H9 (cell line): Measurements from ENCODE around the gene GFER. TPM values are rescaled to one million over a fixed set of nuclear protein-coding genes. Genes with fewer than 3 reads are reported as not detected.

ENCODE experiments used
- DNase-seq: peaks from one replicate; pipeline ENCODE4 v3.0.0-alpha.2; 2017
- H2AFZ ChIP-seq: one replicate; pipeline ENCODE4 v1.6.1; 2013; ENCODE audit warnings: mild to moderate bottlenecking, low read length, control low read depth, moderate library complexity
- H2AK5ac ChIP-seq: 2 replicates; pipeline ENCODE4 v1.6.1; 2013; ENCODE audit warnings: low read length, control low read depth, mixed read lengths; ENCODE audit not compliant: insufficient read length
- H2BK120ac ChIP-seq: one replicate; pipeline ENCODE4 v1.6.1; 2013; ENCODE audit warnings: low read depth, mild to moderate bottlenecking, low read length, control low read depth, inconsistent platforms; ENCODE audit not compliant: poor library complexity, severe bottlenecking
- H2BK12ac ChIP-seq: 2 replicates; pipeline ENCODE4 v1.6.1; 2013; ENCODE audit warnings: low read length, control low read depth, mixed read lengths, low read depth; ENCODE audit not compliant: insufficient read length
- H2BK15ac ChIP-seq: 2 replicates; pipeline ENCODE4 v1.6.1; 2013; ENCODE audit warnings: low read depth, low read length, control low read depth
- H2BK20ac ChIP-seq: one replicate; pipeline ENCODE4 v1.6.1; 2013; ENCODE audit warnings: low read depth, mild to moderate bottlenecking, low read length, control low read depth, inconsistent platforms; ENCODE audit not compliant: poor library complexity, severe bottlenecking
- H2BK5ac ChIP-seq: 2 replicates; pipeline ENCODE4 v1.6.1; 2013; ENCODE audit warnings: low read length, control low read depth, mixed read lengths; ENCODE audit not compliant: insufficient read length
- H3K14ac ChIP-seq: 2 replicates; pipeline ENCODE4 v1.6.1; 2013; ENCODE audit warnings: low read length, control low read depth; ENCODE audit not compliant: insufficient read depth
- H3K18ac ChIP-seq: 2 replicates; pipeline ENCODE4 v1.6.1; 2013; ENCODE audit warnings: low read depth, mild to moderate bottlenecking, mixed read lengths, low read length, control low read depth; ENCODE audit not compliant: insufficient read length
- H3K23ac ChIP-seq: 2 replicates; pipeline ENCODE4 v1.6.1; 2013; ENCODE audit warnings: low read length, control low read depth, mixed read lengths, low read depth; ENCODE audit not compliant: insufficient read length
- H3K23me2 ChIP-seq: 2 replicates; pipeline ENCODE4 v1.6.1; 2013; ENCODE audit warnings: low read depth, mild to moderate bottlenecking, mixed read lengths, low read length, control low read depth; ENCODE audit not compliant: insufficient read length, poor library complexity, severe bottlenecking
- H3K27ac ChIP-seq: 2 replicates; pipeline ENCODE4 v1.5.1; 2013; ENCODE audit warnings: low read length, control low read depth, mixed read lengths, low read depth; ENCODE audit not compliant: insufficient read length
- H3K27me3 ChIP-seq: 2 replicates; pipeline ENCODE4 v1.6.1; 2013; ENCODE audit warnings: low read length, control low read depth, inconsistent platforms; ENCODE audit not compliant: insufficient read depth
- H3K4ac ChIP-seq: 2 replicates; pipeline ENCODE4 v1.6.1; 2013; ENCODE audit warnings: low read depth, mild to moderate bottlenecking, control low read depth, inconsistent platforms, low read length, moderate library complexity
- H3K4me1 ChIP-seq: 2 replicates; pipeline ENCODE4 v1.6.1; 2013; ENCODE audit warnings: low read length, control low read depth, inconsistent platforms; ENCODE audit not compliant: insufficient read depth
- H3K4me2 ChIP-seq: 2 replicates; pipeline ENCODE4 v1.6.1; 2013; ENCODE audit warnings: low read length, control low read depth, mixed read lengths; ENCODE audit not compliant: insufficient read length, insufficient read depth
- H3K56ac ChIP-seq: 2 replicates; pipeline ENCODE4 v1.6.1; 2013; ENCODE audit warnings: low read depth, mild to moderate bottlenecking, mixed read lengths, low read length, control low read depth; ENCODE audit not compliant: insufficient read length
- H3K79me1 ChIP-seq: 2 replicates; pipeline ENCODE4 v1.6.1; 2013; ENCODE audit warnings: low read depth, mild to moderate bottlenecking, moderate library complexity, low read length, control low read depth, inconsistent platforms; ENCODE audit not compliant: insufficient read depth, poor library complexity, severe bottlenecking
- H3K79me2 ChIP-seq: 2 replicates; pipeline ENCODE4 v1.6.1; 2013; ENCODE audit warnings: low read length, control low read depth, inconsistent platforms; ENCODE audit not compliant: insufficient read depth
- H3K9ac ChIP-seq: 2 replicates; pipeline ENCODE4 v1.6.1; 2013; ENCODE audit warnings: low read length, control low read depth, mixed read lengths; ENCODE audit not compliant: insufficient read length; ENCODE audit errors: extremely low read depth
- H3K9me3 ChIP-seq: one replicate; pipeline ENCODE4 v1.6.1; 2013; ENCODE audit warnings: low read depth, low read length, inconsistent platforms; ENCODE audit not compliant: control insufficient read depth
- H3T11ph ChIP-seq: one replicate; pipeline ENCODE4 v1.6.1; 2013; ENCODE audit warnings: mild to moderate bottlenecking, low read length, control low read depth, inconsistent platforms
- H4K20me1 ChIP-seq: one replicate; pipeline ENCODE4 v1.6.1; 2013; ENCODE audit not compliant: control insufficient read depth, insufficient read length, insufficient read depth
- H4K5ac ChIP-seq: 2 replicates; pipeline ENCODE4 v1.6.1; 2013; ENCODE audit warnings: low read depth, mild to moderate bottlenecking, mixed read lengths, low read length, control low read depth; ENCODE audit not compliant: insufficient read length
- H4K8ac ChIP-seq: replicated peaks from 2 replicates; pipeline ENCODE4 v1.6.1; 2013; ENCODE audit warnings: low read length, control low read depth, mixed read lengths, low read depth; ENCODE audit not compliant: insufficient read length
- H4K91ac ChIP-seq: 2 replicates; pipeline ENCODE4 v1.6.1; 2013; ENCODE audit warnings: low read depth, mild to moderate bottlenecking, moderate library complexity, mixed read lengths, low read length, control low read depth; ENCODE audit not compliant: insufficient read length
- H3K27ac Mint-ChIP-seq, 3 experiments: 2 replicates in 2 of 3; 3 replicates in 1 of 3; pipeline ENCODE4 v1.8.0; 2020 to 2021; ENCODE audit warnings: mixed read lengths in 3 of 3, mild to moderate bottlenecking in 1 of 3, moderate library complexity in 1 of 3
- H3K27me3 Mint-ChIP-seq: 2 replicates; pipeline ENCODE4 v1.8.0; 2021; ENCODE audit warnings: low read depth, mild to moderate bottlenecking, moderate library complexity, mixed read lengths
- H3K36me3 Mint-ChIP-seq, 3 experiments: 2 replicates in 2 of 3; 3 replicates in 1 of 3; pipeline ENCODE4 v1.8.0; 2020 to 2021; ENCODE audit warnings: low read depth in 3 of 3, mixed read lengths in 3 of 3; ENCODE audit not compliant: insufficient read depth in 1 of 3
- H3K4me1 Mint-ChIP-seq, 2 experiments: 2 replicates each; pipeline ENCODE4 v1.8.0; 2020; ENCODE audit warnings: mixed read lengths in 2 of 2
- H3K4me3 Mint-ChIP-seq, 2 experiments: 2 replicates in 1 of 2; 3 replicates in 1 of 2; pipeline ENCODE4 v1.8.0; 2020 to 2021; ENCODE audit warnings: mild to moderate bottlenecking in 2 of 2, mixed read lengths in 2 of 2, moderate library complexity in 1 of 2
- H3K9me3 Mint-ChIP-seq, 2 experiments: 2 replicates in 1 of 2; 3 replicates in 1 of 2; pipeline ENCODE4 v1.8.0; 2020; ENCODE audit warnings: mild to moderate bottlenecking in 2 of 2, mixed read lengths in 2 of 2, moderate library complexity in 1 of 2
- WGBS: extraction: QIAGEN DNeasy Blood & Tissue Kit; methylation state at CpG from one replicate; pipeline ENCODE4 v1.1.7; 2013; ENCODE audit warnings: missing lambda C conversion rate, low lambda C conversion rate, mixed read lengths; ENCODE audit not compliant: insufficient read length; ENCODE audit errors: extremely low coverage; 5-methylcytosine and 5-hydroxymethylcytosine counted together
- total RNA-seq: library from RNA; stranded (reverse); gene quantifications from 2 replicates; pipeline ENCODE4 v1.2.1, GENCODE V29; 2021
- TF ChIP-seq, protein P1 (sequence below): fragments of 200-600 bp; sonication (generic); conservative IDR thresholded peaks from 3 replicates; pipeline ENCODE4 v1.8.0; 2021; ENCODE audit warnings: antibody characterized with exemption, mild to moderate bottlenecking

The GFER gene
- total RNA-seq, 1 experiment from 2014 or later, result 49.1 TPM

DNA sequence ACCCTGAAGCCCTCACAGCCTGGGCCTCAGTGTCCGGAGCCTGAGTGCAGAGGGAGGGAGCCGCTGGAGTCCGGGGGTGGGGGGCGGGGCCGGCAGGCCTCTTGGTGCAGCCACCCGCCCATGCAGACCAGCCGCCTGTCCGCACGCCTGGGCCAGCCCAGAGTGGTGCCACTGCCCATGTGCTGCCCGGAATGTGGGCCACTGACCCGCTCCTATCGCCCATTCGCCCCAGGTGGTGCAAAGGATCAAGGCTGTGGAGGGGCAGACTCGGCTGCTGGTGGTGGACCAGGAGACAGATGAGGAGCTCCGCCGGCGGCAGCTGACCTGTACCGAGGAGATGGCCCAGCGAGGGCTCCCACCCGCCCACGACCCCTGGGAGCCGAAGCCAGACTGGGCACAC lies 45.4 kb downstream of the GFER start:
- no peak overlapping the region for H3K4me3 Mint-ChIP-seq
- Histone ChIP-seq H3K23ac (no peak overlapping the region), H3T11ph (no peak overlapping the region), H2AK5ac (no peak overlapping the region), H3K4ac (no peak overlapping the region), H3K23me2 (peaks cover 3% of the 10 kb centered on the region), H4K5ac (no peak overlapping the region), H3K56ac (no peak overlapping the region), H2BK20ac (no peak overlapping the region), H2BK15ac (no peak overlapping the region), H4K8ac (no peak overlapping the region), H3K27ac (no peak overlapping the region), H3K9me3 (no peaks in the 10 kb centered on the region), H4K91ac (no peak overlapping the region), H2BK120ac (no peak overlapping the region), H3K4me2 (no peak overlapping the region), H3K79me1 (no peaks in the 10 kb centered on the region), H3K27me3 (peaks cover 7% of the 10 kb centered on the region; the same call in 1 of the 2 replicates), H3K9ac (no peak overlapping the region), H2BK5ac (no peak overlapping the region), H3K14ac (no peak overlapping the region), H3K4me1 (no peaks in the 10 kb centered on the region), H3K18ac (no peak overlapping the region), H3K79me2 (no peaks in the 10 kb centered on the region), H2AFZ (no peak overlapping the region), H4K20me1 (no peaks in the 10 kb centered on the region), H2BK12ac (no peak overlapping the region)
- no peak overlapping the region for H3K27ac Mint-ChIP-seq
- peaks cover 7 to 8% of the 10 kb centered on the region in 2 experiments for H3K4me1 Mint-ChIP-seq
- no CpG with 5 or more reads among the region's 22 CpGs for WGBS
- TF ChIP-seq, protein P1, sequence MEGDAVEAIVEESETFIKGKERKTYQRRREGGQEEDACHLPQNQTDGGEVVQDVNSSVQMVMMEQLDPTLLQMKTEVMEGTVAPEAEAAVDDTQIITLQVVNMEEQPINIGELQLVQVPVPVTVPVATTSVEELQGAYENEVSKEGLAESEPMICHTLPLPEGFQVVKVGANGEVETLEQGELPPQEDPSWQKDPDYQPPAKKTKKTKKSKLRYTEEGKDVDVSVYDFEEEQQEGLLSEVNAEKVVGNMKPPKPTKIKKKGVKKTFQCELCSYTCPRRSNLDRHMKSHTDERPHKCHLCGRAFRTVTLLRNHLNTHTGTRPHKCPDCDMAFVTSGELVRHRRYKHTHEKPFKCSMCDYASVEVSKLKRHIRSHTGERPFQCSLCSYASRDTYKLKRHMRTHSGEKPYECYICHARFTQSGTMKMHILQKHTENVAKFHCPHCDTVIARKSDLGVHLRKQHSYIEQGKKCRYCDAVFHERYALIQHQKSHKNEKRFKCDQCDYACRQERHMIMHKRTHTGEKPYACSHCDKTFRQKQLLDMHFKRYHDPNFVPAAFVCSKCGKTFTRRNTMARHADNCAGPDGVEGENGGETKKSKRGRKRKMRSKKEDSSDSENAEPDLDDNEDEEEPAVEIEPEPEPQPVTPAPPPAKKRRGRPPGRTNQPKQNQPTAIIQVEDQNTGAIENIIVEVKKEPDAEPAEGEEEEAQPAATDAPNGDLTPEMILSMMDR, result no peak
- DNase-seq, result no peak
- peaks cover 25% of the 10 kb centered on the region for H3K27me3 Mint-ChIP-seq
- H3K36me3 Mint-ChIP-seq, result no peaks in the 10 kb centered on the region
- H3K9me3 Mint-ChIP-seq, result no peaks in the 10 kb centered on the region
